ENCODE data around the gene CPNE2. TPM values are rescaled to one million over a fixed set of nuclear protein-coding genes. Genes with fewer than 3 reads are reported as not detected.

Gene CPNE2
- total RNA-seq, 2 donors from 2014 or later, result 16.0 to 26.1 TPM

- Histone ChIP-seq H3K27ac (no peak overlapping the region), H3K9me3 (no peaks in the 10 kb centered on the region), H3K4me3 (no peak overlapping the region), H3K4me1 (no peaks in the 10 kb centered on the region), H3K27me3 (no peaks in the 10 kb centered on the region), H3K36me3 (peaks cover 6% of the 10 kb centered on the region)
- DNase-seq (ENCODE audit: low spot score), result no peak
- TF ChIP-seq, protein P1, sequence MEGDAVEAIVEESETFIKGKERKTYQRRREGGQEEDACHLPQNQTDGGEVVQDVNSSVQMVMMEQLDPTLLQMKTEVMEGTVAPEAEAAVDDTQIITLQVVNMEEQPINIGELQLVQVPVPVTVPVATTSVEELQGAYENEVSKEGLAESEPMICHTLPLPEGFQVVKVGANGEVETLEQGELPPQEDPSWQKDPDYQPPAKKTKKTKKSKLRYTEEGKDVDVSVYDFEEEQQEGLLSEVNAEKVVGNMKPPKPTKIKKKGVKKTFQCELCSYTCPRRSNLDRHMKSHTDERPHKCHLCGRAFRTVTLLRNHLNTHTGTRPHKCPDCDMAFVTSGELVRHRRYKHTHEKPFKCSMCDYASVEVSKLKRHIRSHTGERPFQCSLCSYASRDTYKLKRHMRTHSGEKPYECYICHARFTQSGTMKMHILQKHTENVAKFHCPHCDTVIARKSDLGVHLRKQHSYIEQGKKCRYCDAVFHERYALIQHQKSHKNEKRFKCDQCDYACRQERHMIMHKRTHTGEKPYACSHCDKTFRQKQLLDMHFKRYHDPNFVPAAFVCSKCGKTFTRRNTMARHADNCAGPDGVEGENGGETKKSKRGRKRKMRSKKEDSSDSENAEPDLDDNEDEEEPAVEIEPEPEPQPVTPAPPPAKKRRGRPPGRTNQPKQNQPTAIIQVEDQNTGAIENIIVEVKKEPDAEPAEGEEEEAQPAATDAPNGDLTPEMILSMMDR (IDR thresholded peaks at IDR 0.05), result no peak
Measured at GRCh38 chr16:57071831-57072582, 20.4 kb upstream of the CPNE2 start.

DNA sequence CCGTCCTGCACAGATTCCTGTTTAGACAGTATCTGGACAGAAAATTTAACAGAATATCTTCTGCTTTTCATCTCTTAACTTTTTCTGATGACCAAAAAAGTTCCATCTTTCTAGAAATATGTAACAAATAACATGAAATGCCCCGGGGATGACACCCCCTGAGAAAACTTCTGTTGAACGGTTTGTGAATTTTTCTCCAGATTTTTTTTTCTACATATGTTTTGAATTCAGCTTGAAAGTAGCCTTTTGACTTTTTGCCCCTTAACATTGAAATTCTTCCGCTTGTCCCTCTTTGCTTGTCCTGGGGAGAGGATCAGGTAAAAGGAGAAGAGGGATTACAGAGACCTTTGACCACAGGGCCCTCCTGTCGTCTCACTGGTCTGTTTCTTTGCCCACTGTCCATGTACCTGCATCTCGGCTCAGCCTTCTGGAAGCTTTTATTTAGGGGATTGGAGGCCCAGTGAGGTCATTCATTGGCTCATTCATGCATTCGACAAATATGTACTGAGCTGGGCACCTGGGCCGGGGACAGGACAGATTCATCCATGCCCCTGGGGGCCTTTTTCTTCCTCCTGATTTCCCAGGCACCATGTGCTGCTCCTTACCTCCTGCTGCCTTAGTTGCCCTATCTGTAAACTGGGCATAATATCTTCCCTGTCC is 19.6 kb upstream of the CPNE2 start:
- Histone ChIP-seq H3K27me3 (no peaks in the 10 kb centered on the region), H3K27ac (no peak overlapping the region), H3K4me3 (no peak overlapping the region), H3K36me3 (peaks cover 6% of the 10 kb centered on the region), H3K9me3 (no peaks in the 10 kb centered on the region), H3K4me1 (no peaks in the 10 kb centered on the region)
- no peak for DNase-seq (ENCODE audit: low spot score)
- TF ChIP-seq, protein P1 (IDR thresholded peaks at IDR 0.05), result no peak

GRCh38 chr16:57077714-57078113 is 14.7 kb upstream of the CPNE2 start:
- Histone ChIP-seq H3K27ac (no peak overlapping the region), H3K27me3 (no peaks in the 10 kb centered on the region), H3K4me3 (no peak overlapping the region), H3K36me3 (peaks cover 6% of the 10 kb centered on the region), H3K4me1 (no peaks in the 10 kb centered on the region), H3K9me3 (no peaks in the 10 kb centered on the region)
- no peak for DNase-seq (ENCODE audit: low spot score)
- TF ChIP-seq, protein P1 (IDR thresholded peaks at IDR 0.05), result no peak

DNA sequence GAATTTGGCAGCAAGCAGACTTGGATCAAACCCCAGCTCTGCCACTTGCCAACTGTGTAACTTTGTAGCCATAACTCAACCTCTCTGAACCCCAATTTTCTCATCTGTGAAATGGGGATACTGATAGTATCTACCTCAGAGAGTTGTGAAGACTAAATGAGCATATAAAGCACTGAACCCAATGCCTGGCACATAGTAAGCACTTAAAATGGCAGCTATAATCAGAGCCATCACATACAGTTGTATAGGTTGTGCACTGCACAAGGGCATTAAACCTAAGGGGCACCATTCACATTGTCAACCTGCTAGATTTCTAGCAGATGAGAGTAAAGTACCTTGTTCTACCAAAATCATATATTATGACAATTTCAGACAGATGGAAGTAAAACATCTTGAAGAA is 10.6 kb upstream of the CPNE2 start:
- H3K4me3 ChIP-seq, result no peak overlapping the region
- no peaks in the 10 kb centered on the region for H3K36me3 ChIP-seq
- no peak for DNase-seq (ENCODE audit: low spot score)
- no peaks in the 10 kb centered on the region for H3K27me3 ChIP-seq
- TF ChIP-seq, protein P1 (IDR thresholded peaks at IDR 0.05), result no peak
- H3K4me1 ChIP-seq, result peaks cover 0 to 9% of the 10 kb centered on the region in 2 donors
- no peaks in the 10 kb centered on the region for H3K9me3 ChIP-seq
- no peak overlapping the region for H3K27ac ChIP-seq

DNA sequence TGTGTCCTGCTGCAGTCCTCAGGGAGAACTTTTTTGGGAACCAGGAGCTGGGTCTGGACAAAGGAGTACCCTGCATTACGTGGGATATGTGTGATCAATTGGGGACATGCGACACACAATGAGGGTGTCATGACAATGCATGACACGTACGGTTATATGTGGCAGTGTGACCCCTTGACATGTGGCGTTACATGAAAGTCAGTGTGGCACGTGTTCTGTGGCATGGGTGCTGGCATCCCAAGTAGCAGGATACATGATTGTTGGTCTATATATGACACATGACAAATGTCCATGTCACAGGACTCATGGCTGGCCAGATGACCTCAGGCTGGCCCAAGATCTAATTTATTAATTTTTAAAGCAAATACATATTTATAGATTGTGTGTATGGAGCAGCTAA is 9.7 kb upstream of the CPNE2 start:
- TF ChIP-seq, protein P1 (IDR thresholded peaks at IDR 0.05), result no peak
- H3K27ac ChIP-seq, result no peak overlapping the region
- DNase-seq (ENCODE audit: low spot score), result no peak
- H3K4me3 ChIP-seq, result no peak overlapping the region
- no peaks in the 10 kb centered on the region for H3K27me3 ChIP-seq
- peaks cover 0 to 9% of the 10 kb centered on the region in 2 donors for H3K4me1 ChIP-seq
- H3K36me3 ChIP-seq, result no peaks in the 10 kb centered on the region
- H3K9me3 ChIP-seq, result no peaks in the 10 kb centered on the region

Measured in right atrium auricular region (tissue), 2 donors.